Activated naive CD4-positive, alpha-beta T cell treated with anti-CD3 and anti-CD28 coated beads for 36 hours (primary cell): ENCODE measurements around the gene MAPK8. TPM values are rescaled to one million over a fixed set of nuclear protein-coding genes. Genes with fewer than 3 reads are reported as not detected.

Source experiments
- CTCF ChIA-PET: fragments of 350-600 bp; sonication (Branson Sonifier 250); formaldehyde crosslinking; loops from one replicate; lab custom pipeline; 2021; ENCODE audit warnings: antibody characterized with exemption; lab: Charles Lee
- DNase-seq: peaks from one replicate; pipeline ENCODE4 v3.0.0-alpha.2; 2020
- H3K27ac Mint-ChIP-seq: one replicate; pipeline ENCODE4 v1.8.0; 2021; ENCODE audit warnings: mild to moderate bottlenecking, mixed read lengths
- H3K27me3 Mint-ChIP-seq: one replicate; pipeline ENCODE4 v1.8.0; 2021; ENCODE audit warnings: low read depth, mixed read lengths
- H3K36me3 Mint-ChIP-seq: one replicate; pipeline ENCODE4 v1.8.0; 2021; ENCODE audit warnings: low read depth, mixed read lengths
- H3K4me1 Mint-ChIP-seq: one replicate; pipeline ENCODE4 v1.8.0; 2021; ENCODE audit warnings: low read depth, mixed read lengths
- H3K4me3 Mint-ChIP-seq: one replicate; pipeline ENCODE4 v1.8.0; 2021; ENCODE audit warnings: mild to moderate bottlenecking, moderate library complexity, mixed read lengths
- H3K9me3 Mint-ChIP-seq: one replicate; pipeline ENCODE4 v1.8.0; 2021; ENCODE audit warnings: mixed read lengths
- intact Hi-C: fragments of 100-400 bp; cut with micrococcal nuclease; formaldehyde crosslinking; loops from one replicate; pipeline ENCODE4 v1.15.1; 2023
- total RNA-seq, 2 experiments: library from RNA; stranded (reverse); gene quantifications; one replicate each; pipeline ENCODE4 v1.2.3, GENCODE V29; 2021

The MAPK8 gene
- total RNA-seq, 2 experiments from 2014 or later: 29.7 to 36.2 TPM

GRCh38 chr10:48456361-48456804 lies 149.9 kb downstream of the MAPK8 start:
- Mint-ChIP-seq H3K4me3 (no peak overlapping the region), H3K27me3 (no peaks in the 10 kb centered on the region), H3K27ac (no peak overlapping the region), H3K36me3 (no peaks in the 10 kb centered on the region), H3K9me3 (no peaks in the 10 kb centered on the region), H3K4me1 (no peaks in the 10 kb centered on the region)
- CTCF ChIA-PET: no interaction called here
- no peak for DNase-seq
- intact Hi-C loops: no loop called here

- no peaks in the 10 kb centered on the region for H3K9me3 Mint-ChIP-seq
- H3K27ac Mint-ChIP-seq: no peak overlapping the region
- no peak for DNase-seq
- no peak overlapping the region for H3K4me3 Mint-ChIP-seq
- no peaks in the 10 kb centered on the region for H3K27me3 Mint-ChIP-seq
- intact Hi-C loops: no loop called here
- no peaks in the 10 kb centered on the region for H3K4me1 Mint-ChIP-seq
- no peaks in the 10 kb centered on the region for H3K36me3 Mint-ChIP-seq
- CTCF ChIA-PET: no interaction called here
These were observed 150.6 kb downstream of the MAPK8 start for GRCh38 chr10:48456808-48457761.

GRCh38 chr10:48457949-48458661 lies 151.6 kb downstream of the MAPK8 start:
- no peaks in the 10 kb centered on the region for H3K9me3 Mint-ChIP-seq
- no peak overlapping the region for H3K4me3 Mint-ChIP-seq
- intact Hi-C loops: no loop called here
- no peaks in the 10 kb centered on the region for H3K4me1 Mint-ChIP-seq
- no peaks in the 10 kb centered on the region for H3K36me3 Mint-ChIP-seq
- CTCF ChIA-PET: no interaction called here
- no peaks in the 10 kb centered on the region for H3K27me3 Mint-ChIP-seq
- no peak for DNase-seq
- H3K27ac Mint-ChIP-seq: no peak overlapping the region

GRCh38 chr10:48458662-48459048 lies 152.2 kb downstream of the MAPK8 start:
- CTCF ChIA-PET: no interaction called here
- Mint-ChIP-seq H3K4me1 (no peaks in the 10 kb centered on the region), H3K36me3 (no peaks in the 10 kb centered on the region), H3K27me3 (no peaks in the 10 kb centered on the region), H3K4me3 (no peak overlapping the region), H3K9me3 (no peaks in the 10 kb centered on the region), H3K27ac (no peak overlapping the region)
- no peak for DNase-seq
- intact Hi-C loops: no loop called here

GRCh38 chr10:48459270-48460150 lies 153.0 kb downstream of the MAPK8 start:
- no peak for DNase-seq
- H3K36me3 Mint-ChIP-seq: no peaks in the 10 kb centered on the region
- H3K27ac Mint-ChIP-seq: no peak overlapping the region
- H3K9me3 Mint-ChIP-seq: no peaks in the 10 kb centered on the region
- intact Hi-C loops: no loop called here
- no peak overlapping the region for H3K4me3 Mint-ChIP-seq
- H3K4me1 Mint-ChIP-seq: no peaks in the 10 kb centered on the region
- no peaks in the 10 kb centered on the region for H3K27me3 Mint-ChIP-seq
- CTCF ChIA-PET: no interaction called here

- Mint-ChIP-seq H3K36me3 (no peaks in the 10 kb centered on the region), H3K27me3 (no peaks in the 10 kb centered on the region), H3K4me1 (no peaks in the 10 kb centered on the region), H3K9me3 (no peaks in the 10 kb centered on the region), H3K27ac (no peak overlapping the region), H3K4me3 (no peak overlapping the region)
- no peak for DNase-seq
- intact Hi-C loops: no loop called here
- CTCF ChIA-PET: interaction anchor here (0.5 kb wide), 1 partner anchor 94 kb away, joined by 3 read pairs; no protein-coding TSS in a partner anchor
These were observed 153.7 kb downstream of the MAPK8 start for GRCh38 chr10:48460182-48460581.

- Mint-ChIP-seq H3K4me3 (no peak overlapping the region), H3K4me1 (no peaks in the 10 kb centered on the region), H3K36me3 (no peaks in the 10 kb centered on the region), H3K27ac (no peak overlapping the region), H3K9me3 (no peaks in the 10 kb centered on the region), H3K27me3 (no peaks in the 10 kb centered on the region)
- DNase-seq: no peak
- CTCF ChIA-PET: interaction anchor here (0.6 kb wide), 1 partner anchor 83 kb away, joined by 3 read pairs; no protein-coding TSS in a partner anchor
- intact Hi-C loops: no loop called here
These were observed 155.4 kb downstream of the MAPK8 start for GRCh38 chr10:48461623-48462481.

- no peak for DNase-seq
- H3K27ac Mint-ChIP-seq: no peak overlapping the region
- intact Hi-C loops: no loop called here
- no peaks in the 10 kb centered on the region for H3K36me3 Mint-ChIP-seq
- no peaks in the 10 kb centered on the region for H3K4me1 Mint-ChIP-seq
- no peak overlapping the region for H3K4me3 Mint-ChIP-seq
- H3K9me3 Mint-ChIP-seq: no peaks in the 10 kb centered on the region
- CTCF ChIA-PET: interaction anchor here (0.6 kb wide), 1 partner anchor 84 kb away, joined by 3 read pairs; no protein-coding TSS in a partner anchor
- H3K27me3 Mint-ChIP-seq: no peaks in the 10 kb centered on the region
These were observed 156.1 kb downstream of the MAPK8 start for GRCh38 chr10:48462482-48463020.

- no peak for DNase-seq
- Mint-ChIP-seq H3K4me3 (no peak overlapping the region), H3K9me3 (no peaks in the 10 kb centered on the region), H3K27ac (no peak overlapping the region), H3K4me1 (no peaks in the 10 kb centered on the region), H3K27me3 (no peaks in the 10 kb centered on the region), H3K36me3 (no peaks in the 10 kb centered on the region)
- intact Hi-C loops: no loop called here
- CTCF ChIA-PET: interaction anchor here (0.6 kb wide), 1 partner anchor 38 kb away, joined by 4 read pairs; no protein-coding TSS in a partner anchor
These were observed 157.0 kb downstream of the MAPK8 start for GRCh38 chr10:48463318-48464003.

- Mint-ChIP-seq H3K36me3 (no peaks in the 10 kb centered on the region), H3K27me3 (no peaks in the 10 kb centered on the region), H3K9me3 (no peaks in the 10 kb centered on the region), H3K27ac (no peak overlapping the region), H3K4me1 (no peaks in the 10 kb centered on the region), H3K4me3 (no peak overlapping the region)
- CTCF ChIA-PET: no interaction called here
- DNase-seq: no peak
- intact Hi-C loops: no loop called here
These were observed 157.8 kb downstream of the MAPK8 start for GRCh38 chr10:48464121-48464870.
